Purkinje cell (primary cell): Measurements from ENCODE around the gene SELENBP1. TPM values are rescaled to one million over a fixed set of nuclear protein-coding genes. Genes with fewer than 3 reads are reported as not detected.

Source experiments
- polyA plus RNA-seq: library from polyadenylated mRNA; unstranded; fragments of >200 nt; fragmentation: Nextera tagmentation; gene quantifications from 2 replicates; pipeline ENCODE4 v1.2.1, GENCODE V29; 2014

SELENBP1 gene
- 0.83 and 1.7 TPM in 2 replicates for polyA plus RNA-seq

DNA sequence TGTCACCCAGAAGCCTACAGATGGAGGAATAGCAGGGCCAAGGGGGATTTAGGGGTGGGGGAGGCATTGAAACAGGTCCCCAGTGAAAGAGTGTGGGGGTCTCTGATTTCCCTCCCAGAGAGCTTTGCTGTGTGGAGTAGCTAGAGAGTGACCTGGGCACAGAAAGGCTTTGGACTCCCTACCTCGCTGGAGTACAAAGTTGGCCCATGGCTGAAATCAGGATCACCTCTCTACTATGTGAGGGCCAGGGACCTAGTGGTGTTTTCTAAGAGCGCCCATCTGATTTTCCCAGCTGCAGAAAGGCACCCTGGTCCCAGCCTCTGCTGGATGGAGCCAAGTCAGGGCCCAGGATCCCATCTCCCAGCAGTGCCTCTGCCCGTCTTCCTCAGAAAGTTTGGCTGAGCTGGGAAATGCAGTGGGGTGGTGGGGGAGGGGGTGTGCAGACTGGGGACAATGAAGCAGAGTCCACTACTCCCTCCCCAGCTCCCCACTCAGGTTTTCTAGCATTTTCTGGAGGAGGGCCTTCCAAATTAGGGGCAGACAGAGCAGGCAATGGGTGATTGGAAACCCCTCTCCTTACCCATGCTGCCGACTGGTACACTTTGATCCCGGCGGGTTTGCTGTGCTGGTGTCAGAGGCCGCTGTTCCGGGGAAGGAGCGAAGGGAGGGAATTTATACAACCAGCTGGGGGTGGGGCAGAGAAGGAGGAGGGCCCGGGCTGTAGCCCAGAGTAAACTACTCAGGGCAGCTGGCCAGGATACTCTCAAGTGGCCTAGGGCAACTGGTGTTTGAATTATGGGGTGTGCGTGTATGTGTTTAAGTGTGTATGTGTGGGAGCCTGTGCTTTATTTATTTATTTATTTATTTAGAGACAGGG is at the start of gene SELENBP1:
TSS of gene SELENBP1 (minus strand) at position 648 of the 877 bp plus-strand sequence. CDS start at position 584, 64 bp downstream.

DNA sequence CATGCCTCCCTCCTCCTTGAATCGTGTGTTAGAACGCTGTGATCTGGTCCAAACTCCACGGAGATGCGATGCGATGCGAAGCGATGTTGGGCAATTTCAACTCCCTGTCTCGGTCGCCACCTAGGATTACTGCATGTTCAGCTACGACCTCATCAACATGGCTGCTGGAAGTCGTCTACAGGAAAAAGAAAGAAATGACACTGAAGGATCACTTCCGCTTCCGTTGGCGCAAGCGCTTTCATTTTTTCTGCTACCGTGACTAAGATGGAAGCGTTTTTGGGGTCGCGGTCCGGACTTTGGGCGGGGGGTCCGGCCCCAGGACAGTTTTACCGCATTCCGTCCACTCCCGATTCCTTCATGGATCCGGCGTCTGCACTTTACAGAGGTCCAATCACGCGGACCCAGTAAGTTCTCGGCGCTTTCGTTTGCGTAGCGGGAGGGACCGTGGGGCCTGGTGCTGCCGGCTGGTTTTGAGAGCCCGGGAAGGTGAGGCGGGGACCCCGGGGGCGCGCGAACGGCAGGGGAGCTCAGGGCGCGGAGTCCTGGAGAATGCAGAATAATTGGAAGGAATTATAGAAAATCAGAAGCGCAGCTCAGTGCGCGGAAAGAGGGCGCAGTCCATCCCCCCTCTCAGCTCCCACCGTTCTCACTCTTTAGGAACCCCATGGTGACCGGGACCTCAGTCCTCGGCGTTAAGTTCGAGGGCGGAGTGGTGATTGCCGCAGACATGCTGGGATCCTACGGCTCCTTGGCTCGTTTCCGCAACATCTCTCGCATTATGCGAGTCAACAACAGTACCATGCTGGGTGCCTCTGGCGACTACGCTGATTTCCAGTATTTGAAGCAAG is 27.0 kb upstream of the SELENBP1 start, which contains the start of gene PSMB4:
TSS of gene PSMB4 (plus strand) at position 250 of the 848 bp plus-strand sequence. CDS start at position 265, 15 bp downstream.

DNA sequence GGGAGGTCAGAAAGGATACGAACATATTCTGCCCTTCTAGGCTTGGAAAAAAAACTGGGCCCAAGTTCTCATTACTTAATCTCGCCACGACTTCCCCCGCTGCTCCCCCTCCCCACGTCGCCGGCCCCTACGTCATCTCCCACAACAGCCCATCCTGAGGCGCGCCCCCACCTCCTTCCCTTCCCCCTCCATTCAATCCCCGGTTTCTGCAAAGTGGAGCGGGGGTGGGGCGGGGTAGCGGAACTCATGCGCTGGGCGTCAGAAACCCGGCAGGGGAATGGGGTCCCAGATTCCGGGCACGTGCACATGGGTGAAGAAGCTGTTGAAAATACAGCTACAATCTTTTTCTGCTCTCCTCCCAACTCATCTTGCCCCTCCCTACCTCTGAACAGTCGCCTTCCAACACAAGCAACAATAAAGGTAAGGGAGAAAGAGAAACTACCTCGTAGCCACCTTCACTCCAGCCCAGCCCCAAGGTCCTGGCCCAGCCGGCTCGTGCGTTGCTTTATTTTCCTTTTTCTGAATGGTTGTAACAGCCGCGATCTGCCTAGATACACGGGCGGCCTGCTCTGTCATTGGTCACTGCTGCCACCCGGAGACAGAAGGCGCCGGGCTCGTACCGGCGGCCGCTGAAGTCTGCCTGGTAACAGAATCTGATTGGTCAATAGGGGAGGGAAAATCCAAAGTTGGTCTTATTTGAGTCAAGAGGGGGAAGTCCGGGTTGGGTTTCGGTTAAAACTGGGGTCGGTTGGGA is 25.6 kb downstream of the SELENBP1 start, which contains the start of gene RFX5:
TSS of gene RFX5 (minus strand) at position 484 of the 754 bp plus-strand sequence. CDS start 932 bp downstream, outside the sequence.

DNA sequence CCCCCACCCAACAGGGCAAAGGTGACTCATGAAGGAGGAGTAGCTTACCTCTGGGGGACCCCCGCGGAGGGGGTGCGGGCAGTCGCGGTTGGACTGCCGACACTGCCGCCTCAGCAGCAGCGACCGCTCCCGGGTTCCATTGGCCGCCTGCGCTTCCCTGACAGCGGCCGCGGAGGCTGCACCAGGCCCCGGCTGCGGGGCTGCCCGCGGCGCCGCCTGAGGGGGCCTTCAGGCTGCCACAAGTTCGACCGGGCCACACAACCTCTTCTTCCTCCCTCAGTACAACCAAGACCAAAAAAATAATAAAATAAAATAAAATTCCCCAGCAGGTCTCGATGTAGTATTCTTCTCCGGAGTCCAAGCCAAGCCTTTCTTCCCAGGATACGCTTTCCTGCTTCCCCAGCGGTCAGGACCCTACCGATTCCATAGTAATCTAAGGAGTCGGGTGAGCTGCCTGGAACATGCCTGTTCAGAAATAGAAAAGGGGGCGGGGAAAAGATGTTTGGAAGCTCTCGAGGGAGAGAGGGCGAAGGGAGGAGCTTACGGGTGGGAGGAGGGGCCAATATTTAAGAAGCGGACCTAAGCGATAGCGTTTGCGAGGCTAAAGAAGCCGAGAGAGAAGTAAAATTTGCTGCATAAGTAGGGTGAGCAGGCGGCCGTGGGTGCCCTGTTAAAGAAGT is 45.1 kb downstream of the SELENBP1 start, which contains the start of gene PI4KB:
TSS of gene PI4KB (minus strand) at position 194 of the 680 bp plus-strand sequence. CDS start 10,935 bp downstream, outside the sequence.

Other genes with a start within 250 kb of the SELENBP1 start
- 0.95 and 2.5 TPM in 2 replicates for gene SEMA6C, start 226.1 kb downstream of the SELENBP1 start, polyA plus RNA-seq
- not detected in 2 replicates for gene TNFAIP8L2, start 216.1 kb downstream of the SELENBP1 start, polyA plus RNA-seq
- 19.2 and 19.6 TPM in 2 replicates for gene LYSMD1, start 206.8 kb downstream of the SELENBP1 start, polyA plus RNA-seq
- 138 and 168 TPM in 2 replicates for gene SCNM1, start 206.6 kb downstream of the SELENBP1 start, polyA plus RNA-seq
- not detected in 2 replicates for gene TMOD4, start 196.7 kb downstream of the SELENBP1 start, polyA plus RNA-seq
- gene VPS72, start 182.5 kb downstream of the SELENBP1 start, polyA plus RNA-seq, result 9.7 and 12.8 TPM in 2 replicates
- gene PIP5K1A, start 174.2 kb downstream of the SELENBP1 start, polyA plus RNA-seq, result 2.9 and 3.3 TPM in 2 replicates
- 80.4 and 119 TPM in 2 replicates for gene PSMD4, start 118.0 kb downstream of the SELENBP1 start, polyA plus RNA-seq
- 0.07 and 0.34 TPM in 2 replicates for gene ZNF687, start 90.4 kb downstream of the SELENBP1 start, polyA plus RNA-seq
- gene PI4KB, start 45.3 kb downstream of the SELENBP1 start, polyA plus RNA-seq, result 4.3 and 6.1 TPM in 2 replicates
- 1.5 and 1.9 TPM in 2 replicates for gene RFX5, start 25.5 kb downstream of the SELENBP1 start, polyA plus RNA-seq
- gene PSMB4, start 26.9 kb upstream of the SELENBP1 start, polyA plus RNA-seq, result 351 and 394 TPM in 2 replicates
- gene POGZ, start 86.8 kb upstream of the SELENBP1 start, polyA plus RNA-seq, result 11.5 and 22.1 TPM in 2 replicates
- 0.18 and 1.5 TPM in 2 replicates for gene CGN, start 138.7 kb upstream of the SELENBP1 start, polyA plus RNA-seq
- 11.1 and 11.7 TPM in 2 replicates for gene TUFT1, start 167.6 kb upstream of the SELENBP1 start, polyA plus RNA-seq
- gene SNX27, start 239.3 kb upstream of the SELENBP1 start, polyA plus RNA-seq, result 28.4 and 48.5 TPM in 2 replicates